IMR-90 (cell line): ENCODE data around the gene ATP7A. TPM values are rescaled to one million over a fixed set of nuclear protein-coding genes. Genes with fewer than 3 reads are reported as not detected.

ENCODE experiments used
- ATAC-seq: fragments of 200-7000 bp; cut with Tn5 transposase; 2 replicates; pipeline ENCODE4 v1.9.1; 2020; ENCODE audit warnings: low read depth, mild to moderate bottlenecking, moderate library complexity
- BruUV-seq: library from RNA; stranded (reverse); fragments of 400-500 nt; replicated peaks from 2 replicates; lab custom pipeline; 2021; lab: Mats Ljungman, UMichigan
- CTCF ChIA-PET: fragments of 300-600 bp; formaldehyde crosslinking; extraction: SDS; loops from one replicate; lab custom pipeline; 2021; ENCODE audit warnings: antibody characterized with exemption; lab: Yijun Ruan, JAX
- POLR2A ChIA-PET: fragments of 300-600 bp; sonication (Branson Sonifier 250); formaldehyde crosslinking; loops from one replicate; lab custom pipeline; 2022; ENCODE audit warnings: antibody characterized with exemption; ENCODE audit not compliant: unreplicated experiment; lab: Charles Lee
- DNase-seq: peaks from one replicate; pipeline ENCODE4 v3.0.0; 2013
- H2AFZ ChIP-seq: replicated peaks from 2 replicates; pipeline ENCODE3; 2013; ENCODE audit warnings: low read length, mild to moderate bottlenecking; ENCODE audit not compliant: poor library complexity
- H2AK5ac ChIP-seq: 2 replicates; pipeline ENCODE4 v1.6.1; 2013; ENCODE audit warnings: low read depth, low read length, inconsistent platforms
- H2AK9ac ChIP-seq: replicated peaks from 2 replicates; pipeline ENCODE3; 2013; ENCODE audit warnings: mild to moderate bottlenecking, low read depth, low read length, moderate library complexity; ENCODE audit not compliant: poor library complexity
- H2BK120ac ChIP-seq: 2 replicates; pipeline ENCODE4 v1.6.1; 2013; ENCODE audit warnings: low read depth, low read length, inconsistent platforms
- H2BK15ac ChIP-seq: 3 replicates; pipeline ENCODE4 v1.6.1; 2013; ENCODE audit warnings: low read depth, low read length, inconsistent platforms
- H2BK20ac ChIP-seq: 2 replicates; pipeline ENCODE4 v1.6.1; 2013; ENCODE audit warnings: low read depth, mild to moderate bottlenecking, inconsistent platforms, low read length, moderate library complexity
- H2BK5ac ChIP-seq: 2 replicates; pipeline ENCODE4 v1.6.1; 2013; ENCODE audit warnings: mild to moderate bottlenecking, low read depth, low read length, inconsistent platforms; ENCODE audit not compliant: poor library complexity, severe bottlenecking
- H3K14ac ChIP-seq: replicated peaks from 2 replicates; pipeline ENCODE4 v1.6.1; 2013; ENCODE audit warnings: low read depth, low read length, inconsistent platforms
- H3K18ac ChIP-seq: 2 replicates; pipeline ENCODE4 v1.6.1; 2013; ENCODE audit warnings: low read depth, low read length, control low read depth
- H3K23ac ChIP-seq: 2 replicates; pipeline ENCODE4 v1.6.1; 2013; ENCODE audit warnings: low read depth, low read length, inconsistent platforms
- H3K27ac ChIP-seq: 2 replicates; pipeline ENCODE4 v1.5.1; 2013; ENCODE audit warnings: mild to moderate bottlenecking, control low read depth, low read length; ENCODE audit not compliant: insufficient read depth
- H3K27me3 ChIP-seq: 2 replicates; pipeline ENCODE4 v1.6.1; 2013; ENCODE audit warnings: low read length; ENCODE audit not compliant: control insufficient read depth, insufficient read depth
- H3K36me3 ChIP-seq: 2 replicates; pipeline ENCODE4 v1.6.1; 2013; ENCODE audit warnings: low read length, mixed read lengths; ENCODE audit not compliant: control insufficient read depth, insufficient read depth
- H3K4ac ChIP-seq: 2 replicates; pipeline ENCODE4 v1.6.1; 2013; ENCODE audit warnings: low read depth, low read length, inconsistent platforms
- H3K4me1 ChIP-seq: 2 replicates; pipeline ENCODE4 v1.6.1; 2013; ENCODE audit warnings: low read length, mixed read lengths; ENCODE audit not compliant: control insufficient read depth, insufficient read depth
- H3K4me2 ChIP-seq: 2 replicates; pipeline ENCODE4 v1.6.1; 2013; ENCODE audit warnings: low read depth, mild to moderate bottlenecking, control low read depth, low read length, moderate library complexity
- H3K4me3 ChIP-seq: 2 replicates; pipeline ENCODE4 v1.5.1; 2013; ENCODE audit warnings: low read depth, mild to moderate bottlenecking, control low read depth, low read length, moderate library complexity; ENCODE audit not compliant: insufficient read depth
- H3K56ac ChIP-seq: 2 replicates; pipeline ENCODE4 v1.6.1; 2013; ENCODE audit warnings: low read length, inconsistent platforms; ENCODE audit not compliant: insufficient read depth; ENCODE audit errors: extremely low read depth
- H3K79me1 ChIP-seq, 2 experiments: 2 replicates each; pipeline ENCODE4 v1.6.1; 2013; ENCODE audit warnings: low read length in 2 of 2, inconsistent platforms in 1 of 2, low read depth in 1 of 2
- H3K9ac ChIP-seq: 2 replicates; pipeline ENCODE4 v1.6.1; 2013; ENCODE audit warnings: low read depth, low read length, control low read depth
- H3K9me1 ChIP-seq: 2 replicates; pipeline ENCODE4 v1.6.1; 2013; ENCODE audit warnings: low read length, inconsistent platforms; ENCODE audit not compliant: insufficient read depth
- H3K9me3 ChIP-seq: 2 replicates; pipeline ENCODE4 v1.6.1; 2013; ENCODE audit warnings: low read length; ENCODE audit not compliant: control insufficient read depth, insufficient read depth
- H4K20me1 ChIP-seq: 2 replicates; pipeline ENCODE4 v1.6.1; 2013; ENCODE audit warnings: low read length, inconsistent platforms; ENCODE audit not compliant: insufficient read depth
- H4K5ac ChIP-seq: 2 replicates; pipeline ENCODE4 v1.6.1; 2013; ENCODE audit warnings: mild to moderate bottlenecking, low read depth, low read length, control low read depth
- H4K8ac ChIP-seq, 2 experiments: 2 replicates each; pipeline ENCODE4 v1.6.1; 2013; ENCODE audit warnings: low read depth in 2 of 2, low read length in 2 of 2, control low read depth in 1 of 2, inconsistent platforms in 1 of 2
- H4K91ac ChIP-seq: 2 replicates; pipeline ENCODE4 v1.6.1; 2013; ENCODE audit warnings: low read depth, low read length, inconsistent platforms; ENCODE audit not compliant: insufficient read depth
- BHLHE40 ChIP-seq: fragments of 150-350 bp; IDR thresholded peaks from 2 replicates; pipeline ENCODE4 v1.6.1; 2016; ENCODE audit warnings: mild to moderate bottlenecking, low read depth, low read length
- CEBPB ChIP-seq: IDR thresholded peaks from 2 replicates; pipeline ENCODE4 v1.6.1; 2012; ENCODE audit warnings: low read depth, low read length, improper control_type of control experiment
- CHD1 ChIP-seq: IDR thresholded peaks from 2 replicates; pipeline ENCODE4 v1.6.1; 2012; ENCODE audit warnings: low read depth, low read length, improper control_type of control experiment
- CTCF ChIP-seq: conservative IDR thresholded peaks from 2 replicates; pipeline ENCODE4 v1.5.1; 2012; ENCODE audit warnings: mild to moderate bottlenecking, low read depth, low read length, improper control_type of control experiment
- ELK1 ChIP-seq: fragments of 150-350 bp; IDR thresholded peaks from 2 replicates; pipeline ENCODE4 v1.6.1; 2016; ENCODE audit warnings: low read depth, mild to moderate bottlenecking, low read length, moderate library complexity, borderline replicate concordance
- FOS ChIP-seq: fragments of 150-350 bp; IDR thresholded peaks from 2 replicates; pipeline ENCODE4 v1.6.1; 2016; ENCODE audit warnings: low read depth, low read length
- MAZ ChIP-seq: IDR thresholded peaks from 2 replicates; pipeline ENCODE4 v1.6.1; 2012; ENCODE audit warnings: low read depth, mild to moderate bottlenecking, low read length, improper control_type of control experiment, moderate library complexity, borderline replicate concordance
- NFE2L2 ChIP-seq: fragments of 150-350 bp; IDR thresholded peaks from 2 replicates; pipeline ENCODE4 v1.6.1; 2016; ENCODE audit warnings: low read depth, mild to moderate bottlenecking, low read length
- SMC3 ChIP-seq: fragments of 150-350 bp; IDR thresholded peaks from 2 replicates; pipeline ENCODE4 v1.6.1; 2016; ENCODE audit warnings: low read depth, mild to moderate bottlenecking, antibody characterized with exemption, low read length, moderate library complexity
- dilution Hi-C: fragments of 300-500 bp; cut with HindIII; formaldehyde crosslinking; loops from one replicate; pipeline ENCODE4 v1.14.3; 2018; ENCODE audit warnings: low sequenced_read_pairs; ENCODE audit not compliant: unreplicated experiment
- in situ Hi-C: fragments of 300-500 bp; cut with MboI; formaldehyde crosslinking; loops from 3 replicates; pipeline ENCODE4 v1.14.3; 2019; ENCODE audit warnings: low sequenced_read_pairs, inconsistent platforms, mixed read lengths
- intact Hi-C: fragments of 100-400 bp; cut with micrococcal nuclease; formaldehyde crosslinking; loops from 2 replicates; pipeline ENCODE4 v1.10.0; 2022
- polyA plus RNA-seq, 3 experiments: library from polyadenylated mRNA; depleted of rRNA; stranded (reverse); fragments of >200 nt; gene quantifications; 2 replicates each; pipeline ENCODE4 v1.2.3, GENCODE V29; 2012; ENCODE audit warnings: low replicate concordance in 1 of 3
- total RNA-seq: library from RNA; depleted of rRNA; stranded (reverse); fragments of >200 nt; gene quantifications from 2 replicates; pipeline ENCODE4 v1.2.3, GENCODE V29; 2012

ATP7A gene
- total and polyA plus RNA-seq, 2 of the 4 experiments (the other 2 are of a cell fraction), result 4.2 to 22.4 TPM

- BruUV-seq, result no TSS peak
- CTCF ChIA-PET, result no interaction called here
- no peak overlapping the region for H4K91ac ChIP-seq
These were observed 153.2 kb downstream of the ATP7A start for GRCh38 chrX:78063687-78064086.

More at GRCh38 chrX:78063687-78064086, 153.2 kb downstream of the ATP7A start:
- Histone ChIP-seq H3K4me2 (no peak overlapping the region), H3K9me3 (no peaks in the 10 kb centered on the region), H3K9me1 (no peaks in the 10 kb centered on the region), H2AFZ (no peak overlapping the region), H4K5ac (no peak overlapping the region), H3K18ac (no peak overlapping the region), H2BK120ac (no peak overlapping the region; the same call in 1 of the 2 replicates), H2BK20ac (peak overlapping the region; percentile 5; the same call in 1 of the 2 replicates), H3K4me1 (peaks cover 6% of the 10 kb centered on the region), H2AK9ac (no peak overlapping the region), H3K9ac (no peak overlapping the region), H3K36me3 (no peaks in the 10 kb centered on the region), H4K8ac (no peak overlapping the region), H3K4me3 (no peak overlapping the region), H3K4ac (no peak overlapping the region; the same call in 1 of the 2 replicates), H3K56ac (no peak overlapping the region), H2BK15ac (0 out of 3 replicates have a peak overlapping the region, but pooled peaks have one; percentile 31), H3K79me1 (no peaks in the 10 kb centered on the region), H2BK5ac (no peak overlapping the region), H3K27me3 (no peaks in the 10 kb centered on the region; the same call in 1 of the 2 replicates), H4K20me1 (no peaks in the 10 kb centered on the region), H3K14ac (no peak overlapping the region), H3K27ac (no peak overlapping the region), H2AK5ac (no peak overlapping the region), H3K23ac (no peak overlapping the region)
- intact Hi-C loops (no loop called here), in situ Hi-C loops (no loop called here), dilution Hi-C loops (no loop called here)
- DNase-seq, result no peak
- POLR2A ChIA-PET, result no interaction called here
- TF ChIP-seq CTCF (no peak), CHD1 (no peak), NFE2L2 (no peak), ELK1 (no peak), CEBPB (no peak), FOS (no peak), MAZ (no peak), BHLHE40 (no peak), SMC3 (no peak)
- no peak for ATAC-seq
